ENCODE results near the gene LMX1A.

DNA sequence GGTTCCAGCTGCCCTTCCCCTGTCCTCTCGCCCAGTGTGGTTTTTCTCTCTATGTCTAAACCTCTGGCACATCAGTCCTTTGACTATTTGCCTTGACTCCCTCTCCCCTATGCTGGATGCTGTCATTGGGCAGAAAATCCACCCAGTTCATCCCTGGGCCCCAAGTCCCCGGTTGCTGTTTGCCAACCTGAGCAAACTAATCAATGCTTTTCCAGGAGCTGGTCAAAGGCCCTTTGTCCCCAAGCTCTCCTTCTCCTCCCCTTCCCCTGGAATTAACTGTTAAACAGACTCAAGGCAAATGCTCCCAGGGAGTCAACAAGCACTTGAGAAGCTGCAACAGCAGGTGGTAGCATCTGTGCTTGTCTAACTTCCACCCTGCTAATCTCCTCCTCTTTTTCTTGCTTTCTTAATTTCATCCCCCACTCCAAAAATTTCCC, 102.7 kb downstream of the LMX1A start:
- TF ChIP-seq, protein P1, sequence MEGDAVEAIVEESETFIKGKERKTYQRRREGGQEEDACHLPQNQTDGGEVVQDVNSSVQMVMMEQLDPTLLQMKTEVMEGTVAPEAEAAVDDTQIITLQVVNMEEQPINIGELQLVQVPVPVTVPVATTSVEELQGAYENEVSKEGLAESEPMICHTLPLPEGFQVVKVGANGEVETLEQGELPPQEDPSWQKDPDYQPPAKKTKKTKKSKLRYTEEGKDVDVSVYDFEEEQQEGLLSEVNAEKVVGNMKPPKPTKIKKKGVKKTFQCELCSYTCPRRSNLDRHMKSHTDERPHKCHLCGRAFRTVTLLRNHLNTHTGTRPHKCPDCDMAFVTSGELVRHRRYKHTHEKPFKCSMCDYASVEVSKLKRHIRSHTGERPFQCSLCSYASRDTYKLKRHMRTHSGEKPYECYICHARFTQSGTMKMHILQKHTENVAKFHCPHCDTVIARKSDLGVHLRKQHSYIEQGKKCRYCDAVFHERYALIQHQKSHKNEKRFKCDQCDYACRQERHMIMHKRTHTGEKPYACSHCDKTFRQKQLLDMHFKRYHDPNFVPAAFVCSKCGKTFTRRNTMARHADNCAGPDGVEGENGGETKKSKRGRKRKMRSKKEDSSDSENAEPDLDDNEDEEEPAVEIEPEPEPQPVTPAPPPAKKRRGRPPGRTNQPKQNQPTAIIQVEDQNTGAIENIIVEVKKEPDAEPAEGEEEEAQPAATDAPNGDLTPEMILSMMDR (IDR thresholded peaks at IDR 0.05): no peak
- no peak for TF ChIP-seq POLR2A (IDR thresholded peaks at IDR 0.05)
